Stimulated activated CD4-positive, alpha-beta T cell treated with anti-CD3 and anti-CD28 coated beads, TNF-alpha, amount 100 ng/mL, for 24 hours (primary cell): ENCODE results near the gene GRIP2.
A peak's percentile ranks its signal among the peaks of the same experiment; 100 is the strongest.

Source experiments
- DNase-seq, 3 experiments: peaks; one replicate each; pipeline ENCODE4 v3.0.0-alpha.2; 2020; ENCODE audit warnings: low read depth in 3 of 3

The GRIP2 gene

DNA sequence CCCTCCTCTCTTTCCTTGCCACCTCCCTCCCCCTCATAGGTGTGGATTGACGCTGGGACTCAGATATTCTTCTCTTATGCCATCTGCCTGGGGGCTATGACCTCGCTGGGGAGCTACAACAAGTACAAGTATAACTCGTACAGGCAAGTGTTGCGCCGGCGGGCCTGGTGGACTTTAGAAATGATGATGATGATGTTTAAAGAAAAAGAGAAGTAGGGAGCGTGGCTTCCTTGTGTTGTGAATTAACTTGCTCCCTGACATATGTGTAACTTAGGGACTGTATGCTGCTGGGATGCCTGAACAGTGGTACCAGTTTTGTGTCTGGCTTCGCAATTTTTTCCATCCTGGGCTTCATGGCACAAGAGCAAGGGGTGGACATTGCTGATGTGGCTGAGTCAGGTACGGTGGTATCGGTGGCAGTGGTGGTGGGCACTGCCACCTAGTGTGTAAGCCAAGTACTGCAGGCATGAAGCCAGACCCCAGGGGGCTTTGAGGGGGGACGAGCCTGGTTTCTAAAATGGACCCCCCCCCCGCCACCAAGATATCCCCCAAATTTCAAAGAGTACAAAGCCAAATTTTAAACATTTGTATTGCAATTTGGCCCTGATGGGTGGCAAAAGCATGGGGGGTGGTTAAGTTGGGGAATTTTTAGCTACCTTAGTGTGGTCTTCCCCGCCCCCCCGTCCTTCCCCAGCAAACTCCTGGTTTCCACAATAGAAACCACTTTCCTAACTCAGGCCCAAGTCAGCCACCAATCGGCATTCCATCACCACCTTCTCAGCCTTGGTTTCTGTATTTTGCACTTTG lies 72.1 kb downstream of the GRIP2 start:
- peak in 2 of 3 experiments; percentile 12 to 15 for DNase-seq

DNA sequence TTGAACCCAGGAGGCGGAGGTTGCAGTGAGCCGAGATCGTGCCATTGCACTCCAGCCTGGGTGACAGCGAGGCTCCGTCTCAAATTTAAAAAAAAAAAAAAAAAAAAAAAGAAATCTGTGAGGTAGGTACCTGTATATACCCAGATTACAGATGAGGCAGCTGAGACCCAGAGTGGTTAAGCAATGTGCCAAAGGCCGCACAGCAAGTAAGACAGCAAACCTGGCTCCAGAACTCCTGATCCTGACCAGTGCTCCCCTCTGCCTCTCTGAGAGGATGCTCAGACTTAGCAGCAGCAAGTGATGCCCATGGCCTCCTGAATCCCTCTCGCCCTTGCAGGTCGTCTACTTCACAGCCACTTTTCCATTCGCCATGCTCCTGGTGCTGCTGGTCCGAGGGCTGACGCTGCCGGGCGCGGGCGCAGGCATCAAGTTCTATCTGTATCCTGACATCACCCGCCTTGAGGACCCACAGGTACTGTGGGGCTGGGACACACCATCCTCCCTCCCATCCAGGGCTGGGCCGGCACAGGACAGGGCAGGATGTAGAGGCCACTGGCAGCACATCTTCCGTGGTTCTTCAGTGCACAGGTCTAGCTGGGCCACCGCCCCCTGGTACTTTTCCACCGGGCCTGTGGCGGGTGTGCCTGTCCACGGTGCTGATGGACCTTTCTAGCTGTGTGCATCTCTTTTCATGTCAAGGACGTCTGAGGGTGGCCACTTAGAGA lies 73.8 kb downstream of the GRIP2 start:
- no peak for DNase-seq

DNA sequence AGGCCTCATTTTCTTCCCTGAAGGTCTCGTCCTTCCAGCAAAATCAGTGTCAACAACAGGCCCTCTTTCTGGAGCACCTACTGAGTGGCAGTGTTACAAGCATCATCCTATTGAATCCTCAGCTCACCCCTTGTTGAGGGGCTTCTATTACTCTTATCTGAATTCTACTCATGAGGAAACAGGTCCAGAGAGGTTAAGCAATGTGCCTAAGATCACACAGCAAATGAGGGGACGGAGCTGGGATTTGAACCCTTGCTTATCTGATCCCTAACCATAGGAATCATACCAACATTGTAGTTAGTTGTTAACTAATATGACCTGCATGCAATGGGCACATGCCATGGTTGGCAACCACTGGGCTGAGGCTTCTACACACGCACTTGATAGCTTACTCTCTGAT lies 74.7 kb downstream of the GRIP2 start:
- no peak for DNase-seq

DNA sequence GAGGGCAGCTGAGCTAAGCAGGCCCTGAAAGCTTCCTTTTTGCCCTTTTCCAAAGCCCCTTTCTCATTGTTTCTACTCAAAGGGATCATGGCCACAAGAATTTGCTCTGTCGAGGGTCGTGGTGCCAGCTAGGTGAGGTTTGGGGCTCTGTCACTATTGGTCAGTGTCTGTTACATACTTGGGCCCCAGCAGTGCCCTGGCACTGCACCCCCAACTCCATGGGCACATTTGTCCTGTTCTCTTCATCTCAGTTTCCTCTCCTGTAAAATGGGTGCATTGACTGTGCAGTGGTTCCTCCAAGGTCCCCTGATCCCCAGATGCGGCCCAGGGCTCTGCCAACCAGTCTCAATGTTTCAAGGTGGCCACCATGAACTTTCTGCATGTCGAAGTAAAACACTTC lies 75.6 kb downstream of the GRIP2 start:
- DNase-seq, result no peak

DNA sequence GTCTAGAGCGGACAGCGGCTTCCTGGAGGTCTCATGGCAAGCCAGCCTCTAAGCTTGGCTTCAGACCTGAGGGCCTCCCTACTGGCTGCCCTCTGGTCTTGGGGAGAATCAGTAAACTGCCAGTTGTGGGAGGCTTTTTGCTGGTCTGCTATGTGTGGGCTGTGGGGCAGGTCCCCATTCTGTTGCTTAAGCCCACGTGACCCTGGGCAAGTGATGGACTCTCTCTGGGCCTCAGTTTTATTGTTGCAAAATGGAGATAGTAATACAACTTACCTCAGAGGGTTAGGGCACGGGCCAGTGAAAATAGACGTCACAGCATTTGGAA lies 76.0 kb downstream of the GRIP2 start:
- no peak for DNase-seq

DNA sequence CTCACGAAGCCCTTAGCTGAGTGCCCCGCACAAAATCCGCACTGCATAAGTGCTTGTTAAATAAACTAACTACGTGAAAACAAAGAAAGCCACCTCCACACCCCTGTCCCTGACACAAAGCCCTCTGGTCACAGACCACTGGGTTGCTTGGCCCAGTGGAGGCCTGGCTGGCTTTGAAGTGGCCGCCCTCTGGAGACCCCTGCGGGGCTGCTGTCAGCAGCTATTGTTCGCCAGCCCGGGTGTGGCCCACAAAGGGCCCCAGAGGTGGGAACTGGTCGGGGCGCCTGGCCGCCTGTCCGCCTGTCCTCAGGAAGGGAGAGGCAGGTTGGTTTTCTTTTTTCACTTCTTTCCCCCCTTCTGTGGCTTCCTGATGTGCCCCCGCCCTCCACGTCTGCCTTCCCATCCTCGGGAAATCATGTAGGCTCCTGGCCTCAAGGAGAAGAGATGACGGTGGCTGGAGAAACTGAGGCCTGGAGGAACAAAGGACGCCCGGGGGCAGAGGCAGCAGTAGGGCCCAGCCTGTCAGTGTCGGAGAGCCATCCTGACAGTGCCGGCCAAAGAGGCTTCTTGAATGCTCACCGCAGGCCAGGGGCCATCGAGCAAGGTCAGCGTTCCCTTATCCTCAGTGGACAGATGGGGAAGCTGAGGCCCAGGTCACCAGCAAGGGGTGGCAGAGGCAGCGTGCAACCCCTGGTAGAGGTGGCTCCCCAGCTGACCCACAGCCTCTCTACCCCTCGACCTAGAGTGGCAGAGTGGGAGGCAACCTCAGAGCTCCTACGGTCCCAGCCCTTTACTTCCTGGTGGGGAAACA lies 76.6 kb downstream of the GRIP2 start:
- DNase-seq, result no peak

DNA sequence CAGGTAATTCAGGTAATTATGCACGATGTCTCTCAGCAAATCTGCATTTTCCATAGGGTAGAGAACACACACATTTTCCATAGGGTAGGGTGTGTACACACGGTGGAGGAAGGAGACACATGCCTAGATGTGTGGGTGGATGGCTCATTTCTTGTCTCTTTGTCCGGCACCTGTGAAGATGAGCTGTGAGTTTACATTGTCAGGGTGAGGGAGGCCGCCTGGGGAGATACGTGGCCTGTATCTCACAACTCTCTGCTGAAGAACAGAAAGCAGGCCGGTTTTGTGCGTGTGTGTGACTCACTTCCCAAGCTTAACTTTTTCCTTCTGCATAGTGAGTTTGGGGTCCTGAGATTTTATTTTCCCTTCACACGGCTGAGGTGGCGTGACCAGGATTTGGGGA lies 77.4 kb downstream of the GRIP2 start:
- DNase-seq, result peak in 1 of 3 experiments; percentile 42

DNA sequence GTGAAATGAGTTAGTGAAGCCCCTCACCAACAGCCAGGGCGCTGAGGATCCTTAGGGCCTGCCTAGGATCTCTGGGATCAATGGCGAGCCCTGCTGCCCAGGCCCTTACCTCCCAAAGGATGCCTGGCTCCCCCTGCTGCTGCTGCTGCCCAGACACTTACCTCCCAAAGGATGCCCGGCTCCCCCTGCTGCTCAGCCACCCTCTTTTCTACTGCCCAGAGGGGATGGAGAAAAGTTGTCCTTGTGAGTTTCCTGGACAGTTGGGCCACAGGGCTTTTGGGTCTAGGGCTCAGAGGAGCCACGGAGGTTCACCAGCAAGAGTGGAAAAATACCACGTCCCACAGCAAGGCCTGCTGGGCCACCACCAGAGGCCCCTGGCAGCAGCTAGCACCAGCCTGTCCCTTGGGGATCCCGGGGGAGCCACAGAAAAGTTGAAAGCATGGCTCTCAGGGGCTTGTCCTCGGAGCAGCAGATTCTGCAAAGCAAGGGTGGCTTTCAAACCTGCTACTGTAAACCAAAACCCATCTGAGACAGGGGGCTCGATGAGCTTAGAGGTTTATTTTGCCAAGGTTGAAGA lies 78.3 kb downstream of the GRIP2 start:
- DNase-seq, result peak; percentile 4 to 14 (median 6)

DNA sequence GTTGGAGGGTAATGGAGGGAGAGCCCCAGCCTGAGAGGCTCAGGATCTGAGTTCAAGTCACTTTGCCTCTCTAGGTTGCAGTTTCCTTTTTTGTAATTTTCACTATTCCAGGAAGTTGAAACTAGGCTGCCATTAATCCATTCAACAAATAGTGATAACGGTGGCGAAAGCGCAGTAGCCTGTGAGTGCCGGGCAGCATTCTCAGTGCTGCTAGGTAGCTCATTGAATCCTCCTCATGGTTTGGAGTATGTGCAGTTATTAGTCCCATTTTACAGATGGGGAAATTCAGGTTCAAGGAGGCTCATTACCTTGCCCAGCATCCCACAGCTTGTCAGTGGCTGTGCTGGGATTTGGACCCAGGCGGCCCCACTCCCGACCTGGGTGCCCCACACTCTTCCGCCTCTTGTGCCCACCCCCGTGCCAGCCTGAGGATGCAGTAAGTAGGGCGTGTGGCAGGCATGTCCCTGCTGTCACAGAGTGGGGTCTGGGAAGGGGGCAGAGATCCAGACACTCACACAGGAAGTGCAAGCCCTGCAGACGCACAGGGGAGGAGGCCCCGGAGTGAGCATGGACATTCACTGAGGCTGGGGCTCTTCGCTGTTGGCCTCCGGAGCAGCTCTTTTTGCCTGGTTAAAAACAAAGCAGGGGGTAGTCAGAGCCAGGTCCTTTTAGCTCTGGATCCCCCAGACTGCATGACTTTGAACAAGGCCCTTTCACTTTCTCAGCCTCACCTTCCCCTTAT lies 79.0 kb downstream of the GRIP2 start:
- DNase-seq, result no peak

DNA sequence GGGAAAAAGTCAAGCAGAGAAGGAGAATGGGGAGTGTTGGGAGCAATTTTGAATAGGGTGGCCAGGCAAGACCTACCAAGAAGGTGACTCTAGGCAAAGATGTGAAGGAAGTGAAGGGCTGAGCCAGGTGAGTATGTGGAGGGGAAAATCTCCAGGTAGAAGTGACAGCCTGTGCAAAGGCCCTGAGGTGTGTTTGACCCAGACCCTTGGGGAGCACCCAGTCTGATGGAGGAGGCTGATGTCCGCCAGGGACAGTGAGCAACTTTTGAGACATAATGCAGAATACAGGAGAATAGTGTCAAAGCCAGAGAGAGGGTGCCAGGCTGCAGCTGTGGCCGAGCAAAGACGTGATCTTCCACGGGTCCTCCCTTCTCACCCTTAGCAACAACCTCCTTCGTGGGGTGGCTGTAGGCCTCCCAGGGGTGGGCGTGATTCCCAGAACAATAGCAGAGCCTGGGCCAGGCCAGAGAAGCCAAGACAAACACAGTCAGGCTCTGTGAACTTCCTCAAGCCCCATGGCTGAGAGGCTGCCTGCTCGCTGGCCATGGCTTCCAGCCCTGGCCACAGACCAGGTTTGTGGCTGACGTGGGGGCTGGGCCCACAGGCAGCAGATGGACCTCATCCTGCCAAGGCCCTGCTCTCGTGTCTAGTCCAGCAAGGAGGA lies 79.7 kb downstream of the GRIP2 start:
- no peak for DNase-seq

DNA sequence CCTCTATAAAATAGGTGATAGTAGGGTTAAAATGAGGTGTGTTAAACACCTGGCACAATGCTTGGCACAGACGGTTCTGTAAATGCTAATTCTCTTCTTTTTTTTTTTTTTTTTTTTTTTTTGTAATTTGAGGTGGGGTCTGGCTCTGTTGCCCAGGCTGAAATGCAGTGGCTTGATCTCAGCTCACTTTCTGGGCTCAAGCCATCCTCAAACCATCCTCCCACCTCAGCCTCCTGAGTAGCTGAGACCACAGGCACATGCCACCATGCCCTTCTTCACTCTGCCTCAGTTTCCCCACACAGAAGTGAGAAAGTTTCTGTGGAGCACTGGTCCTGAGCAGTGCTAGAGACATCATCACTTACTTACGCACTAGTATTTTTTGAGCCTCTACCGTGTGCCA lies 80.4 kb downstream of the GRIP2 start:
- no peak for DNase-seq

DNA sequence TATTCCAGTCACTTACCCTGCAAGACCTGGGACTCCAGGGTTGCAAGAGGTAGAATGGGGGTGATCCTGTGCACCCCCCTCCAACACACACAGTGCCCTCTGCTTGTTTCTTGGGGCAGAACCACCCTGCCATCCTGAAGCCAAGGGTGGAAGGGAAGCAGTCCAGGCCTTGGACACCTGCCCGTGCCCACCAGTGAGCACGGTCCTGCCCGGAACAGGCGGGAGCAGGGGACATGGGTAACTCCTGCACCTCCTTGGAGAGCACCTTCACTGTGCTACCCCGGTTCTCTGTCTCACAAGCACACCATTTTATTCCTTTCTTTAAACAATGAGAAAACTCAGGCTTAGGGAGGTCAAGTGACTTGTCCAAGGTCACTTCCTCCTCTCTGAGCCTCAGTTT lies 80.8 kb downstream of the GRIP2 start:
- DNase-seq, result no peak

DNA sequence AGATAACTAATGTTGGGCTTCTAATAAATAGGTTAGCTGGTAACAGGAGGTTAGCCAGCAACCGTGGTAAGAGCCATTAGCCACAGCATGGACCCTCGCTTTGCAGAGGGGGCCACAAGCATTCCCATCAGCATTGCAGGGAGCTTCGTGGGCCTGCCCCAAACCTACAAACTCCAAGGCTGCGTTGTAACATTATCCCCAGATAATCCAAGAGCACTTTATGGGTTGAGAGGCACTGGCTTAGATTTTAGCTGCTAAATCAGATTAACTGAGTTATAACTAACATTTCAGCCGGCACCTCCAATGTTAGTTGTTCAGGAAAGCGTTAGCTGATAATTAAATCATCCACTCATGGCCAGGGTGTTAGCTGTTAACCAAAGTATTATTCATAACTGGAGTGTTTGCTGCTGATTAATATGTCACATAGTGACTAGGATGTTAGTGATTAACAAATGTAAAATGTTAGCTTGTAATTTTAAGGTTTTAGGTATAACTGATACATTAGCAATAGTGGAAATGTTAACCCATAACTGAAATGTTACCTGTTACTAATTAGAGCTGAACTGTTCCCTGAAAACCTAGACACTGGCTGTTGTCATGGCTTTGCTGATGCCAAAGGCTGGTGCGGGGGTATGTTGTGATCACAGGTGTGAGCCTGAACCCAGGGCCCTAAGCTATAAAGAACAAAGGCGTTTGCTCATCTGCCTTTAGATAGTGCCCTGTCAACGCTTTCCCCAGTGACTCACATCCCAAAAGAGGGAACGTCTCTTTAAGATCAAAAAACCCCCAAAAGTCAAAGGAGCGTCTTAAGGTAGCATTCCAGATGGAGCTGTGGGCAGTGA lies 81.5 kb downstream of the GRIP2 start:
- no peak for DNase-seq

DNA sequence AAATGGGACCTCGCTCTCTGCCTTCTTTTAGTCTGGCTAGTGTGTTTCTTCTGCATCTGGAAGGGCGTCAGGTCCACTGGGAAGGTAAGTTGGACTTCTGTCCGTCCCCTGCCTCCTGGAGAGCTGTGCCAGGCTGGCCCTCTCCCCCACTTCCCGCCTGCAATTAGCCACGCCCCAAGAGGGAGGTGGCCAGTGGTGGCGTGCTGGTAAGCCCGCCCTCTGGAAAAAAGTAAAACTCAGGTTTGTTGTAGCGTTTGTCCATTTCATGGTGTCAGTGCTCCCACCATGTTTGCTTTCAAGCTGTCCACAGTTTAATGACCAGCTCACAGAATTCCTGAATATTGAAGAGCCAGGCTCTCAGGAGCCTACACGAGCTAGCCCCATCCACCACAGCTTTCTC lies 82.1 kb downstream of the GRIP2 start:
- DNase-seq, result no peak

DNA sequence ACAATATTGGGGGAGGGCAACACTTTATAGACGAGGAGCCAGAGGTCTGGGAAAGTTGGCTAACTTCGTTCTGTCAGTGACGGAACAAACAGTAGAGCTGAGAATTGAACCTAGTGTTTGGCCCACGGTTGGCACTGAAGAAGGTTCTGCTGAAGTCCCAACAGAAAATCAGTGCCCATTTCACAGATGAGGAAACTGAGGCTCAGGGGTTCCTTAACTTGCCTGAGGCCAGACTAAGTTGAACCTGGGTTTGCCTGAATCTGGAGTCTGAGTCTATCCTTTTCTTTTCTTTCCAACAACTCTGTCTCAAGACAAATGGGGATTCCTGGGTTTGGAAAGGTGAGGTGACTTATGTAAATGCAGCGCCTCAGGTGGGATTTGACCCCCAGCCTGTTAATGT lies 82.7 kb downstream of the GRIP2 start:
- no peak for DNase-seq

DNA sequence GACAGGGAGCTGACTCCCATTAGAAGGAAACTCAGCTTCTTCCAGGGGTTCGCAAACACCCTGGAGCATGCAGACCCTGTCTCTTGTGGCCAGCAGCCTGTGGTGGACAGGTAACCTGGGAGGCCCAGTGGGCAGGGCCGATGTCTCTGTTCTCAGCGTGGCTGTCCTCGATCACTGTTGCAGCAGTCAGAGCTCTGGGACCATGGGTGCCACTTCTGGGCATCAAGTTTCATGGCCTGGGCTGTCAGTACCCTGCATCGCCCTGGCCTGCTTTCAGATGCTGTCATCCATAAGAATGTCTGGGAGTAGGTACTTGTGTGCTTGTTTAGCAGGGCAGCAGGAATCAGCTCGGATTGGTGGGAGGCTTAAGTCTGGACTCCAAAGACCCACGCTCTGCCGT lies 83.3 kb downstream of the GRIP2 start:
- no peak for DNase-seq

DNA sequence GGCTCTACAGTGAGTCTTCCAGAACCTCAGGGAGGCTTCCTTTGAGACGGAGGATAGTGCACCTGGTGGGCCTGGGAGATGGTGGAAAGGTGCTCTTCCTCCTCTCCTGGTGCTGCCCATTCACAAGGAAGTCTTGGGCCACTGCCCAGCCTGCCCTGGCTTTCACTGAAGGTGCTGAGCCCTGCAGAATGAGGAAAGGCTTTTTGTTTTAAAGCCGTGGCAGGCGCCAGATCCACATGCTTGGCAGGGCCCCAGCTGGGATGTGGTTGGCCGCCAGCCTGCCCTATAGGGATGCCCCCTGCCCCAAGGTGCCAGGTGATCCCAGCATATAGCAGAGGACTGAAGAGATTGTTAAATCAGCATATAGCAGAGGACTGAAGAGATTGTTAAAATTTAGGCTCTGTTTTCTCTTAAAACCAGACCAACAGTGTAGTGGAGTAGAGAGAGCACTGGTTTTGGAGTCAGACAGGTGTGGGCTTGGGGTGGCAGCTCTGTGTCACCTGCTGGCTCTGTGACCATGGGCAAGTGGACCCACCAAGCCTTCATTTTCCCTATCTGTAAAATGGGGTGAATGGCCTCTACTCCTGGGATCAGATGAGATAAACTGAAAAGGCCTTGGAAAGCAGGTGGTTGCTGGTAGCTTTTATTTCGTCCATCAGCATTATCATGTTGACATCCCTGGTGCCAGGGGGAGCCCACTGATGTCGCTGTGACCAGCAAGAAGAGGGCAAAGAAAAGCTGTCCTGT lies 84.4 kb downstream of the GRIP2 start:
- DNase-seq, result no peak

DNA sequence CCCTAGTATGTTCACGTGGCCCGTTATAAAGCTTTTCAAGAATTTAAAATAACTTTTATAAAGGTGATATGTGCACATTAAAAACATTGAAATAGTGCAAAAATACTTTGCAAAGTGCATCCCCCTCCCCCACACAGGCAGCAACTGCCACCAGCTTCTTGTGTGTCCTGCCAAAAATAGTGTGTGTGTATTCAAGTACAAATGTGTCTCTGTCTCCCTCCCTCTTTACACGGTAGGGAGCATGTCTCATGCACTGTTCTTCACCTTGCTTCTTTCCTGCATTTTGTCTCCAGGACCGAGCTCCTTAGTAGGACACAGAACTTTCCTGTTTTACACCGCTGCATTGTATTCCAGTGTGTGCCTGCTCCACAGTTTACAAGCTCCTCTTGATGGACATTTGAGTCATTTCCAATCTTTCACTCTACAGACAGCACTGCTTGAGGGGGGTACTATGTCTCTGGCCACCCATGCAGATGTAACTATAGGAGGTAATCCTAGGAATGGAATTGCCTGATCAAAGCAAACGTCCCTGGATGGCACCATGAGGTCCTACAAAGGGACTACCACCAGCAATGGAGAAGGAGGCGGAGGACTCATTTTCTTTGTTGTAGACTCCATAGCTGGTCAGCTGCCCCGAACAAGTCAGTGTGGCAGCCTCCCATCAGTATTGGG lies 85.4 kb downstream of the GRIP2 start:
- DNase-seq, result no peak
